Bone marrow (tissue), 2 donors: ENCODE data around the gene PDZRN3.
A peak's percentile ranks its signal among the peaks of the same experiment; 100 is the strongest.

ENCODE experiments used
- DNase-seq, 2 donors: peaks; one replicate each; lab custom pipeline; 2025; lab: John Stamatoyannopoulos, UW

PDZRN3 gene

DNA sequence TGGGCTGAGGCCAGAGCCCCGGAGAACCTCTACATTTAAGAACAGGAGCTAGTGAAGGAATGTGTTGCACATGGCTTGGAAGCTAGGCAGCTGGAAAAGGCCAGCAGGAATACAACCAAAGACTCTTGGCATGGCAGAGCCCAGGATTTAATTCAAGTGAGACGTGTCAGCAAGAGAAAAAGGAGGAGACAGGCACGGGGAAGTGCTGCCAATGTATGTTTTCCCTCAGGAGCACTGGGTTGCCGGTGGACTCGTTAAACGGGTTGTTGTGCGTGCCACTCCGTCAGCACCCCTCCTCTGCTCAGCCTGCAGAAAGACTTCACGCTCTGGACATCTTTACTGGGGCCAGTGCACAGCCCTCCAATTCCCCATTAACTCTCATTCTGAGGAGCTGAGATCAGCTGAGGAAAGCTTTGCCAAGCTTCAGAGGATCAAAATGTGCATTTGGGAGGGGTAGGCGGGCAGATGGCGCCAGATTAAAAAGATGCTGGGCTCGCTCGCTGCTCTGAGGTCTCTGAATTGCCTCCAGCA, 103.7 kb downstream of the PDZRN3 start:
- no peak for DNase-seq

DNA sequence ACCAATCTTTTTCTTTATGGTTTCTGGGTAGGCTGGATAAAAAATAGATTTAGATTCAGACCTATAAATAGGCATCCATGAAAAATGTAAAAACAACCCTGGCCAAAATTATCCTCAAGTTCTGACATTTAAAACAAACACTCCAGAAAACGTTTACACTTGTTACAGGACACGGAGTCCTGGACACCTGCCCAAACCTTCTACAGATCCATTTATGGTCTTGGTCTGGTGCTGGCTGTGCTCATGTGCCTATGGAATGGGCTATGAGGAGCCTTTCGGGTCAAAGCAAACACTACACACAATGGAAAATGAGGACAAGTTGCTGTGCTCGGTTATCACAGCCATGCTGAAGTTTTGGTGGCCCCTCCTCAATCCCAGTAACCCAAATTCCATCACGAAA, 108.1 kb downstream of the PDZRN3 start:
- DNase-seq: no peak

DNA sequence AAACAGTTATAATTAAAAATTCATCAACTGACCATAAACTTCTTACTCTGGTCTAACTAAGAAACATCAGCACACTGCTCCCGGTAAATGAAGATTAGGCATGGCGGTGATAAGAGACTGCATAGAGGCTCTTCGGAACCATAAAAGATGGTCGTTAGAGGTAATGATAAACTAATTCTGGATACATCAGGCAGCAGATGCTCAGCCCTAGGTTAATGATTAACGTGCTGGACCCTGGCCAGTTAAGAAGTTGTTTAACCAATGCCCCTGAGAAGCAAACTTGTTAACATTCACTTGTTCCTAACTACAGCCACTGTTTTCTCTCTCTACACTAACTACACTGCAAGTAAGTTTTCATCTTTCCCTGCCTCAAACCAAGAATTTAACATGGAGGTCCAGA, 111.5 kb downstream of the PDZRN3 start:
- no peak for DNase-seq

DNA sequence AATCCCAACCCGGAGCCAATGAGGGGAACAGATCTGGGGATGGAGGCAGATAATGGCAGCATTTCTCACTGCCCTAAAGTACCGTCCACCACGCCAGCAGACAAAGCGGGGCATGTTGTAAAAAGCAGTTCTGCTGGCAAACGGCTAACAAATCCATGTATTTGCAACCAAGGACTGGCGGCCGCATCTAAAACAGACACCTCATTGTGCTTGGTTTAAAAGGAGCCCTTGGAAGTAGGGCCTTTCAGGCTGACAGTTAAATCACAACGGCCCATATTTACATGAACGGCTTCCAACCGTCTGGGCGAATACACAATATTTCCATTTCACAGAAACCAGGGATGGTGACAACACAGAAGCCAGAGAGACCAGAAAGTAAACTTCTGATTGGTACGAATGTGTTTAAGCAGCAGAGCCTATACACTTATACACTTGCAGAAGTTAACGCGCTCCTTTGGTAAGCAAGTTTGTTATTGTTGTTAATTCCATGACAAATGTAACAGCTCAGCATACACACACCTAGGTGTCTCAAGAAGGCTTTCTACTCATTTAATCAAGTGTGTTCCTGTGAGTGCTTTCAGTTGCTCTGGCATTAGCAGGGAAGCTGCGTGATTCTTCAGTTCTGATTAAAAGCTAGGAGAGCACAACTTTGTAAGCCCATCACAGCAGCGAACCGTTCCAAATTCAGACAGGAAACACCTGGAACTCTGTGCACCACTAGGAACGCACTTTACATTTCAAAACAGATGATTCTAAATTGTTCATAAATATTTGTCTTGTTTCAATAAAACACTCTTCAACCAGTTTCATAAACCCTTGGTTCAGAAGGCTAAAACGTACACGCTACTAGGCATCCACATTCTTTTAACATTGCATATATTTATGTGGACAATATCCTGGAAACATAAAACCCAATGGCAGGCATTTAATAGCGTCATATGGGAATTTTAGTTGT, 112.9 kb downstream of the PDZRN3 start:
- DNase-seq: no peak

DNA sequence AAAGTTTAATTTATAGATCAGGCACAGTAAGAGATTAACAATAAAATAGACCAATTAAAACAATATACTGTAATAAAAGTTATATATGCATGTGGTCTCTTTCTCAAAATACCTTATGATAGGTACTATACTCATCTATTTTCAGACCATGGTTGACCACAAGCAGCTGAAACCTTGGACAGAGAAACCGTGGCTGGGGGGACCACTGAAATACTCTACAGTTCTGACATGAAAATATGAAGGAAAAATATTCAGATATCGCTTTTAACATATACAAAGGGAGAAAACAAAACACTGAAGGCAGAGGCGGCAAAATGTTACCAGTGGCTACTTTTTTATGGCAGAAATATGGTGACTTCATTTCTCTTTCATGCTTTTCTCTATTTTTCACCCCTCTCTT, 114.0 kb downstream of the PDZRN3 start:
- no peak for DNase-seq

DNA sequence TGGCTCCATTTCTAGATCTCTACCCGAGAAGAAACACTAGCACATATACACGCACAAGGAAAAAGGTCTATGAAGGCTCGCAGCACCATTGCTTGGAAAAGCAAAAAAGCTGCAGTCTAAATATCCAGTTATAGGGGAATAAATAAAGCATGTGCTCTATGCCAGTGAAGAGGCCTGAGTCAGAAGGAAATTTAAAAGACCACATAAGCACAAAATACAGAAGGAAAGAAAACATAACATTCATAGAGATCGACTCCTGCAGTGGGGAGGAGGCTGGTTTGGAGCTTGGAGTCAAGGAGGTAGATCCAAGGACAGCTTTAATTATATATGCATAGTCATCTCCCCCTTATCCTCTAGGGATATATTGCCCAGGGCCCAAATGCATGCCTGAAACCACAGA, 114.4 kb downstream of the PDZRN3 start:
- no peak for DNase-seq

DNA sequence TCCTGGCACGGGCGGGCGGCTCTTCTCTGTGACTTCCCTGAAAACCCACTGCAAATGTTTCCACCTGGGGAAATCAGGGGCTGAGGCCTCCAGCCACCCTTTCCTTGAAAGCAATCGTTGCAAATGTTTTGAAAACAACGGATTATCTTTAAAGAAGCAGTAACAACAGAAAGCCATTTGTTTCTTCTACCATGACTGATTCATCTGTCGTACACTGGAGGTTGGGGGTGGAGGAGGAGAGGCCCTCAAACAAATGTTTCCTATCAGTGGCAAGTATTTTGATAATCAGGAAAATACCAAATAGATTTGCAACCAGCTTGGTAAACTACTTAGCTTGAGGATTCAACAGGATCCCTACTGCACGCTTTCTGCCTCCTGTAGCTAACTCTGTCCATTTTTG, 114.9 kb downstream of the PDZRN3 start:
- no peak for DNase-seq

DNA sequence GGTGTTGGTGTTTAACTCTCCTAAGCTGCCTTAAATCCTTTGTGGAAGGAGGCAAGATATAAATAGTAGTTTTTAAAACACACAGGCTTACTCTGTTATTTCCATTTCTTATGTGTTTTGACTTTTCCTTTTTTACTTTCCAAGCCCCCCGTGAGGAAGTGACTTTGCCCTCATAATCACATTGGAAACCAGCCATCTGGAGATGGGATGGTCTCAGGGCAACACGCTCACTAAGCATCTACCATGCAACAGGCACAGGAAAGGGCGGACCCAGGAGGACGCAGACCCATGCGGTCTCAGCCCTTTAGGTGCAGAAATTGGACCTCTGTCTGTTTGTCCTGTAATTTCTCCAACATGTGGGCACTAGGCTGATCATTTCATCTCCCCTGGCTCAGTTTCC, 115.7 kb downstream of the PDZRN3 start:
- no peak for DNase-seq

DNA sequence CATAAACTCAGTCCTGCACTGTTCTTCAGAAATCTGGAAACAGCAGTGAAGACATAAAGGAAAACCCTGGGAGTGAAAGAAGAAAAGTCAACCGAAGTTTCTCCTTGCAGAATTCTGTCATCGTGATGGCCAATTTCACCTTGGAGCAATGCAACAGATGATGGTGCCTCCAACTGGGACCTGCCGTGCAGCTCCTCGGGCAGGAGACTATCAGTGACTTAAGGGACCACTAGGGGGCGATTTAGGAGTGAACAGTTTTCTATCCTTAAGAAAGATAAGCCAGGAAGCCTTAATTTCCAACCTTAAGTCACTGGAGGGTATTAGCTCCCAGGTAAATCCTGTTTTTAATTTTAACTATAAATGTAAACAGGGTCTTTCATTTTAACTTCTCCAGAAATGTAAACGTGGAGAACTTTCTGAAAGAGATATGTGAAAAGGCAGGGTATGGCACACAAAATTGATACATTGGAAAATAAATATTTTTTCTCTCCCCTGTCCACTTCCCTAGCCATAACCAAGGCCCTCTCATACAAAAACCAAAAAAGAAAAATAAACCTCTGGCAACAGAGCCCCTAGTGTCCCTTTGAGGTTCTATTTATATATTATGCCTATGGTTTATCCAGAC, 116.3 kb downstream of the PDZRN3 start:
- peak in 1 of 2 donors; percentile 7 for DNase-seq

DNA sequence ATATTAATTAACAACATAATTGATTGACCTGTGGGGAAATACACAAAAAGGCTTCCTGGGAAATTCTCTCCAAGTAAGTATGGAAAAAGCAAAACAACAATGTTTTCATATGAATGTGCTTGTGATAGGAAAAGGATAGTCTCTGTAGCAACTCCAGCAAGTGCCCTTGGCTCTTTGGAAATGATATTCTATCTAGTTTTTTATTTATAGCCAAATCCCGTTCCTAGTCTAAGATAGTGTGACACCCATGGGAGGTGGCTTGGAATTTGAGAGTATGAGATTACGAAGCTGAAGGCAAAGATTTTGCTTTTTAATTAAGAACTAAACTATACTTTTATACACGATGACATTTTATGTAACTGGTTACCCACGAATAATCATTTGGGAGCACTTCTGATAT, 119.9 kb downstream of the PDZRN3 start:
- no peak for DNase-seq

DNA sequence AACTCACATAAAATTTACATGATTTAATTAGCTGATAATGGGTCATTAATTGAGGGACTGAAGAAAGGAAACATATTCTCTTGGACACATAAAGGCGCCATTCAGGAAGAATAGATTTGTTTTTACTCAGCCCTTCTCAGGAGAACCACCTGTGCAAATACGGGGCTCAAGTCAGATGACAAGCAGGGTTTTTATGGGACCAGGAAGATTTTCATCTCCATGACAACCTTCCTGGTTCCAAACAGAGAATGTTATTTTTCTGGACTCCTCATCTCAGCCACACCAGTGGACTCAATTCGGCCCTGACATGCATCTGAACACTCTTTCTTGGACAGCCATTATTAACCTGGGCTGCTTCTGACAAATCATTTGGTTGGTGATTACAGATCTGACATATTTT, 120.5 kb downstream of the PDZRN3 start:
- no peak for DNase-seq

DNA sequence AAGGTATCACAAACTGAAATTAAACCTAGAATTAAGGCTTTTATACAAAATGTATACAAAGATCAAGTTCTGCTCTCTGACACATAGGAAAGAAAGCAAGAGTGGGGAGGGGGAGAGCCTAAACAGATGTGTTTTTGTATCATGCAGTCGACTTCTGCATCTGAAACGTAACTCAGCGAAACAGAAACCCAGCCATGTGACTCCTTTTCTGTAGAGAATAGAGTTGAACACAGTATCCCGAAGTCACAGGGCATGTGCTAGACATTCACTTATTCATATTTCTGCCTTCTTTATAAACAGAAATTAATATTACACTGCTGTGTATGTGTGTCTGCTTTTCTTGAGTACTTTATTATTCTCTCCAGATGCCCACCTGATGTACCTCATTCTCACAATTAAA, 121.0 kb downstream of the PDZRN3 start:
- no peak for DNase-seq

DNA sequence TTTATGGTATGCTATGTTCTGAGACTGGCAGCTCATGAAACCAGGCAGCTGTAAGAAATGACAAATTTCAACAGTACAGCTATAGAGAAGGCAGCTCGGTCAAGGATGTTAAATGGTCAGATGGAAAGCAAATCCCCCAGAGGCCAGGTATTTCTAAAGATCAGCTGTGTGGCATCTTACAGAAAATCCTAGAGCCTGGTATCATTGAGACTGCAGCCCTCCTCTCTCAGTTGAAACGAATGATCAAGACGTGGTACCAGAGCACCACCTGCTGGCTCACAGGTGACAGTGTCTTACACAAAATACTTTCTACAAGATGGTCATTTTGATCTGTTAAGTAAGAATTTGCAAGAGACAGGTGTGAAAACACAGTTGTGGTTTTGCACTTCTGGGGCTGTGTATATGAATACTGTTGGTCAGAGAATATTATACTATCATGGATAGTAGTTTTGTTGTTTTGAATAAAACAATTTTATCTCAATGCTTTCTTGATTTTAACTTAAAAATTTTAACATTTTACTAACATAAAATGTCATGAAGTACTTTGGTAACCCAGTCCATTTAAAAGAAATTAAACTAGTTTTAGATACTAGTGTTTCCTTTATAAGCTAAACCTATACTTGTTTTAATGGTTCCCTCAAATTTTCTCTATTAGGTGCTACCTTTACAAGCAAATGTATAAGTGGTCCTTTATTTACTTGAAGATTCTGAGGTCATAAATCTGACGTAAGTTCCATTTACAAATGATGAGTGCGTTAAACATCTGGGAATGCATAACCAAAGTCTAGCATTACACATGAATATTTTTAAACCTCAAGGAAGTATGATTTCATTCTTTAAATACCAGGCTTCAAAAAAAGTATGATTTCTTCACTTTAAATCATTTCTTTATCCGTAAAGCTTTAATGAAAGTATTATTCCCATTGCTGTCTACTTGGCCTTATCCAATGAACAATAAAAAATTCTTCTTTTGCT, 121.8 kb downstream of the PDZRN3 start:
- no peak for DNase-seq

DNA sequence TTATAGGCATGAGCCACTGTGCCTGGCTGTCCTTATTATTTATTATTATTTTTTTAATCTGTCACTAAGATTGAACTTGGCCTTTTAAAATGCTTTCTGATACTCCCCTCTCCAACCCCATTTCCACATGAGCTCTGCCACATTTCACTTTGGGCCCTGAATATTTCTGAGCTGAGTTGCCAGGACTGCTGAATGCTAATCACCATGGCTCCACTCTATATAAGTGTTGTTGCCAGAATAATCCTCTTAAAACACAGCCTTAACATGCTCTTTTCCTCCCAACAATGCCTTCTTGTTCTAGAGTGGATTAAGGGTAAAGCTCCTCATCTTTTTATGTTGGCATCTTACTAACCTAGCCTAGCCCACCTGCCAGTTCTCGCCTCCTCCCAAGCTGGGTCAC, 124.4 kb downstream of the PDZRN3 start:
- DNase-seq: no peak

DNA sequence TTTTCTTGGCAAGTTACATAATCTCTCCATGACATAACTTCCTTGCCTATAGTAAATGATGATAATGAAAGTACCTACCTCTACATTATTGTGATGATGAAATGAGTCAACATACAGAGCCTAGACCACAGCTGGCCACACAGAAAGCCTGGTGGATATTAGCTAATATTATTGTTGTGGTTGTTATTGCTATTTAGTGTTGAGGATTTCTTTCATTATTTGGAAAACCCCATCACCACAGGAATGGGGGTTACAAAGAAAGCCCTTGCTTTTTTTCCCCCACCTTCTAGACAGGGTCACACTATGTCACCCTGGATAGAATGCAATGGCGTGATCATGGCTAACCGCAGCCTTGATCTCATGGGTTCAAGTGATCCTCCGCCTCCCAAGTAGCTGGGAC, 125.0 kb downstream of the PDZRN3 start:
- DNase-seq: no peak

DNA sequence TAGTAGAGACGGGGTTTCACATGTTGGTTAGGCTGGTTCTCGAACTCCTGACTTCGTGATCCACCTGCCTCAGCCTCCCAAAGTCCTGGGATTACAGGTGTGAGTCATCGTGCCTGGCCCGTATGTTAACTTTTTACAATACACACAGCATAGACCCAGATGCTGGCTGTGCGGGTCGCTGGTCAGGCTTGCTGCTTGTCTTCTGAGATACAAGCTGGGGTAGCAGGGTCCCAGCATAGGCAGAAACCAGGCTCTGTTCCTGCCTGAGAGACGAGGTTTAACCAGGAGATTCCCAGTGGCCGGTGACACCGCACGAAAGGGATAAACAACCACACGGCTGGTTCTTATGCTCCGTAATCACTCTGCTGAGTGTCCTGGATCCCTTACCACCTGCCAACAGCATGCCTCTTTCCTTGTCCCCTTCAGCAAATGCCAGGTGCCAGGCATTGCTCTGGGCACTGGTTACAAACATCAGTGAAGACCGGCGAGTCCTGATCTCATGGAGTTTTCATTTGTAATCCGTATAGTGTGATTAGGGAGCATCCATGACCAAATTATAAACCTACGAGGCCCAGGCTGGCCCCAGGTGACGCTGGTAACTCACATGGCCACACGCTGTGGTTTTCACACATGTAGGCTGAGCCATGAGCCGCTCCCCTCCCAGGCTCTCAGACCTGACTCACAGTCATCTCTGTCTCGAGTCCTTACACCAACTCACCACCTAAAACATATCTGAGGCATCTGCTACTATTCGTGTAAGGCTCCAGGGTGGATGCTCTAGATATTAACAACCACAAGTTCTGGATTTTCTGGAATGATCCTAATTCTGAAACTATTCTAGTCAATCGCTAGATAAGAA, 125.7 kb downstream of the PDZRN3 start:
- DNase-seq: no peak

DNA sequence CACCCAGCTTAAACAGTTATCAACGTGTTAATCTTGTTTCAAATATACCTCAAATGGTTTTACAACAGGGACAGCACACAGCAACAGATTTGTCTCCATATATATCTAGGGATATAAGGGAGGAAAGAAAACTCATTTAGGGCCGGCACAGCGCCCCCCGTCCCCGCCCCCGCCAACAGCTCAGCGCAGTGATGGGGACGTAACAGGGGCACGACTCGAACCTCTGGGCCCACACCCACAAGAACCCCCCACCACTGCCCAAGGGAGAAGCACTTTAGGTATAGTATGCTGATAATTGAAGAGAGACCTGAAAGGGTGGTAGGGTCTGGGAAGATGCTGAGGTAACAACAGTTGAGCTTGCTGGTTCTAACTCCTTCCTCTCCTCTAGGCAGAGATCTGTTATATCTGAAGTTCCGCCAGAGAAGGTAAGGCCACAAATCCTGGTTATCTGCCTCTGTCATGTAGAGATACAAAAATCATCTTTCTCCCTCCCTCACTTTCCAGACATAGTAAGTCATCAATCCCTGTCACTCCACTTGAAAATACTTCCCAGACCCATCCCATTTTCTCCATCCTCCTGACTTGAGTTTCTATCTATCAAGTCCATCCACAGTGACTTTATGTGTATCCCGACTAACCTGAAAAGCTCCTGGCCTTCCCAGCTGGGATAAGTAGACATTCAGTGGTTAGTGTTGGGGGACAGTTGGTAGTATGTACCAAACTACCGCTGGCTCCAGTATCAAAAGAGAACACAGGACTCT, 126.9 kb downstream of the PDZRN3 start:
- no peak for DNase-seq

DNA sequence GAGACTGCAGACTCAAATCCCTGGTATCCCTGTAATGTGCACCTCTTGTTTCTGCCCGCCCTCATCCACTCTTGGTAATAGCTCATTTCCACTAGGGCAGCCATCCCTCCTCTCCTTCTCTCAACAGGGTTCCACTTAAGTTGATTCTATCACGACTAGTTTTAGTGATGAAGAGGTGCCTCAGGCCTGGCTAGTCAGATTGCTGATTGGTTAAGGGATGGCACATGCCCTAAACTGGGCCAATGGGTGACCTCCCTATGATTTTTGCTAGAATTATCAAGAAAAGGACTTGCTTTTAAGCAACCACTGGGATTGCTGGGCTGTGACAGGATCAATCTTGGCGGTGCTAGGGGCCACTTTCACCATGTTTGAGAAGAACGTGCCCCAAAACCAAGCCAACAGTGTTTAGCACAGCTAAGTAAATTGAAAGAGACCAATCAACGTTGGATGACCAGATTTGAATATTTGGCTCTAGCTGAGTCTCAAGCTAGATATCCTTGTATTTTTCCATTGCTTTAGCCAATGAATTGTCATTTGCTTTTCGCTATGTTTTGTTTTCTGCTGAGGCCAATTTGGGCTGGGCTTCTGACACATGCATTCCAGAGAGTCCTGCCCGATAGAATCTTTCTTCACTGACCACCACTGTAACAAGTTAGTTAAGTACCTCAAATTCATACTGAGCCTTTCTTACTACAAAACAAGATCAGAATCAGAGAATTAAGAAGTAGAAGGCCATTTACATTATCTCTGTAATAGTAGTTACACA, 131.0 kb downstream of the PDZRN3 start:
- no peak for DNase-seq

DNA sequence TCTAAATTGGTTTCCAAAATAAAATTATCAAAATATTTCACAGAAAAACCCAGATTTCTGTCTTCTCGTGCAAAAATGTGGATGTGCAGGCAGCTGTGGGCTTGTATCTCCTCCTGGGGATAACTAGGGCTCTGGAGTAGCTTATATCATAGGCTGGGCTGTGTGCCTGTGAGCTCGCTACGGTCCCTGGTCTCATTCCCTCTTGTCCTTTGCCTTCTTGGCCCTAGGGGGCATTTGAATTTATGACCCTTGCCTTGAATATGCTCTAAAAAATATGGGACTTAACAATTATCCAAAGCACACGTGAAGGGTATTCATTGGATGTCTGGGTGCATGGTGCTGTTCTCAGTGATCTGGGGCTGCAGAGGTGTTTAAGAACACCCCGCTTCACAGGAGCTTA, 132.6 kb downstream of the PDZRN3 start:
- no peak for DNase-seq

DNA sequence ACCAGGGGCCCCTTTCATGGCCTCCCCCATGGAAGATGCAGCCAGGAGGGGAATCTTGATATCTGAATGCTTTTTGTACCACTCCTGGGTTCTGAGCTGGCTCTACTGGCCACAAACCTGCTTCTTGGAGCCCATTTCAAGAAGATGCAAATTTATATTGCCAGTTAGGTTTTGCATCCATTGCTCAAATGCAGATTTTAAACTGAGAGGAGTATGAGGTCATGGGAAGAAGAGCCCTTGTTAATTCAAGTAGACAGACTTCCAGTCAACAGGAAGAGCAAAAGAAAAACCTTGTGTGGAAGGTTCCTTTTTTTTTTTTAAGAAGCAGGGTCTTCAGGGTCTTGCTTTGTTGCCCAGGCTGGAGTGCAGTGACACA, 133.5 kb downstream of the PDZRN3 start:
- no peak for DNase-seq
